ENCODE results near the gene SUMO4. TPM values are rescaled to one million over a fixed set of nuclear protein-coding genes. Genes with fewer than 3 reads are reported as not detected.

SUMO4 gene
- total RNA-seq, result 1 to 10 TPM in 1 of 2 donors, under 1 TPM in 1; 0.67 to 1.3 TPM

DNA sequence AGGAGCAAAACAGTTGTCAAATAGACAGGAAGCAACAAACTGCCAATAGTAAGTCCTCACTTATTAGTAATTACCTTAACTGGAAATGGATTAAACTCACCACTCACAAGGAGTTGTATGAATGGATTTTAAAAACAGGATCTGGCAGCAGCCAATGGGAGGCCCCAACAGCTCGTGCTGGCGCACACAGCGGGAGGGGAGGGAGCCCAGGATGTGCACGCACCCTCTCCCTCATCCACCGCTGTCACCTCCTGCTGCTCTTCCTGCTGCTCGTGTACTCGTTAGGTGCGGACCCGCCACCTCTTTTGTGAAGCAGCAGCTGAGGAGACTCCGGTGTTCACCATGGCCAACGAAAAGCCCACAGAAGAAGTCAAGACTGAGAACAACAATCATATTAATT lies at the start of gene SUMO4:
Gene SUMO4, plus strand, starts transcription at position 213 of the 400 bp plus-strand sequence. Its CDS starts 130 bp downstream, at position 343.
- no peak for DNase-seq (ENCODE audit: low spot score)
- TF ChIP-seq, protein P1, sequence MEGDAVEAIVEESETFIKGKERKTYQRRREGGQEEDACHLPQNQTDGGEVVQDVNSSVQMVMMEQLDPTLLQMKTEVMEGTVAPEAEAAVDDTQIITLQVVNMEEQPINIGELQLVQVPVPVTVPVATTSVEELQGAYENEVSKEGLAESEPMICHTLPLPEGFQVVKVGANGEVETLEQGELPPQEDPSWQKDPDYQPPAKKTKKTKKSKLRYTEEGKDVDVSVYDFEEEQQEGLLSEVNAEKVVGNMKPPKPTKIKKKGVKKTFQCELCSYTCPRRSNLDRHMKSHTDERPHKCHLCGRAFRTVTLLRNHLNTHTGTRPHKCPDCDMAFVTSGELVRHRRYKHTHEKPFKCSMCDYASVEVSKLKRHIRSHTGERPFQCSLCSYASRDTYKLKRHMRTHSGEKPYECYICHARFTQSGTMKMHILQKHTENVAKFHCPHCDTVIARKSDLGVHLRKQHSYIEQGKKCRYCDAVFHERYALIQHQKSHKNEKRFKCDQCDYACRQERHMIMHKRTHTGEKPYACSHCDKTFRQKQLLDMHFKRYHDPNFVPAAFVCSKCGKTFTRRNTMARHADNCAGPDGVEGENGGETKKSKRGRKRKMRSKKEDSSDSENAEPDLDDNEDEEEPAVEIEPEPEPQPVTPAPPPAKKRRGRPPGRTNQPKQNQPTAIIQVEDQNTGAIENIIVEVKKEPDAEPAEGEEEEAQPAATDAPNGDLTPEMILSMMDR (IDR thresholded peaks at IDR 0.05), result no peak
- H3K36me3 ChIP-seq, result peaks cover 41% of the 10 kb centered on the region
- H3K4me1 ChIP-seq, result no peaks in the 10 kb centered on the region
- H3K9me3 ChIP-seq, result no peaks in the 10 kb centered on the region
- no peak within 1 kb of the TSS for H3K27ac ChIP-seq
- H3K4me3 ChIP-seq, result no peak within 1 kb of the TSS
- H3K27me3 ChIP-seq, result no peaks in the 10 kb centered on the region

DNA sequence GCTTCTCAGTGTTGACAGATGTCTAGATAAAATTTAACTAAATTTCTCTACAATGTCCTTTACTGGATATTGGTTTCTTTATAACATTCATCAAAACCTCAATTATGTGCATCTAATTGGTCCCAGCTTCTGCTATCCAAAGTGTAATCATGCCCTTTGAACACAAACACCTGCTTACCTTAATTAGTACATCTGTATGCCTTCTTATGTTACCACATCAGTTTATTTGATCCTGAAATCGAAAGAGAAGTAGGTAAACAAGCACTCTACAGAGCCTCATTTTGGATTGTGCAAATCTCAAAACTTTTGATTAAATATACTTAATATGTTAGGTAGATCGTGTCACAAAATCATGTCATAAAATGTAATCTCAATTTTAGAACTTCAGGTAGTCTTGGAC lies 46.1 kb upstream of the SUMO4 start:
- DNase-seq (ENCODE audit: low spot score), result no peak
- Histone ChIP-seq H3K27ac (no peak overlapping the region), H3K9me3 (no peaks in the 10 kb centered on the region), H3K36me3 (no peaks in the 10 kb centered on the region), H3K4me1 (no peaks in the 10 kb centered on the region), H3K27me3 (no peaks in the 10 kb centered on the region), H3K4me3 (no peak overlapping the region)
- TF ChIP-seq, protein P1 (IDR thresholded peaks at IDR 0.05), result no peak

DNA sequence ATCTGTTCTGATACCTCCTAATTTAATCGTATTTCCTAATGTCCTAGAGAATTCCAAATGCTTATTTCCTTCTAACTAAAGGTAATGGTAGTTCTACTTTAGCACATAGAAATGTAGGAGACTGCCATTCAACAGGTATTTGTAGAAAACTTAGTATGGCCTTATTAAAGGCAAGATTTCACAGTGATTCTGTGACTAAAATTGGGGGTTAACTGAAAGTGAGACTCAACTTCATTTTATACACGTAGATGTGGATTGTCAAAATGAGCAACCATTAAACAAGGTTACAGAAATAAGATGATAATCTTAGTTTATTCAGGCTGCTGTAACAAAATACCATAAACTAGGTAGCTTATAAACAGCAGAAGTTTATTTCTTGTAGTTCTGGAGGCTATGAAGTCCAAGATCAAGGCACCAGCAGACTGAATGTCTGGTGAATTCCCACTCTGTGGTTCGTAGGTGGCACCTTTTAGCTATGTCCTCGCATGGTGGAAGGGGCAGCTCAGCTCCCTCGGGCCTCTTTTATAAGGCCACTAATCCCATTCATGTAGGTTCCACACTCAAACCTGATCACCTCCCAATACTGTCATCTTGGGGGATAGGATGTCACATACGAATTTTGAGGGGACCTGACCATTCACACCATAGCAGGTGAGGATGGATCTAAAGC lies 43.8 kb upstream of the SUMO4 start:
- H3K27ac ChIP-seq, result no peak overlapping the region
- H3K4me1 ChIP-seq, result no peaks in the 10 kb centered on the region
- no peaks in the 10 kb centered on the region for H3K9me3 ChIP-seq
- no peak for DNase-seq (ENCODE audit: low spot score)
- TF ChIP-seq, protein P1 (IDR thresholded peaks at IDR 0.05), result no peak
- H3K4me3 ChIP-seq, result no peak overlapping the region
- no peaks in the 10 kb centered on the region for H3K36me3 ChIP-seq
- H3K27me3 ChIP-seq, result no peaks in the 10 kb centered on the region

DNA sequence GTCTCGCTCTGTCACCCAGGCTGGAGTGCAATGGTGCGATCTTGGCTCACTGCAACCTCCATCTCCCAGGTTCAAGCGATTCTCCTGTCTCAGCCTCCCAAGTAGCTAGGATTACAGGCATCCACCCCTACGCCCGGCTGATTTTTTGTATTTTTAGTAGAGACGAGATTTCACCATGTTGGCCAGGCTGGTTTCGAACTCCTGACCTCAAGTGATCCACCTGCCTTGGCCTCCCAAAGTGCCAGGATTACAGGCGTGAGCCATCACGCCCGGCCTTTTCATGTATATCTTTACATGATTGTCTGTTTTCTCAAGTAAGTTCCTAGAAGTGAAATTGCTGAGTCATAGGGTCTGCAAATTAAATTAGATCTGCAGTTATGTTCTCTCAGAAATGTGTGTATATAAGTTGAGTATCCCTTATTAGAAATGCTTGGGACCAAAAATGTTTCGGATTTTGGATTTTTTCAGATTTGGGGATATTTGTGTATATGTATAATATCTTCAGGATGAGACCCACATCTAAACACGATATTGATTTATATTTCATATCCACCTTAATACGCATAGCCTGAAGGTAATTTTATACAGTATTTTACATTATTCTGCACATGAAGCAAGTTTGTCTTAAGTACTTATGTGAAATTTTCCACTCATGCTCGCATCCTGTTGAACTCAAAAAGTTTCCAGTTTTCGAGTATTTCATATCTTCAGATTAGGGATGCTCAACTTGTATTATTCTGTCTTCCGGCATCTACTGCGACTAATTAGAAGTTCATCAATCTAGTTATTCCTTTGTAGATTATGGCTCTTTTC lies 42.1 kb upstream of the SUMO4 start:
- H3K9me3 ChIP-seq, result no peaks in the 10 kb centered on the region
- DNase-seq (ENCODE audit: low spot score), result no peak
- TF ChIP-seq, protein P1 (IDR thresholded peaks at IDR 0.05), result no peak
- H3K27me3 ChIP-seq, result no peaks in the 10 kb centered on the region
- H3K36me3 ChIP-seq, result no peaks in the 10 kb centered on the region
- no peak overlapping the region for H3K4me3 ChIP-seq
- H3K4me1 ChIP-seq, result no peaks in the 10 kb centered on the region
- no peak overlapping the region for H3K27ac ChIP-seq

DNA sequence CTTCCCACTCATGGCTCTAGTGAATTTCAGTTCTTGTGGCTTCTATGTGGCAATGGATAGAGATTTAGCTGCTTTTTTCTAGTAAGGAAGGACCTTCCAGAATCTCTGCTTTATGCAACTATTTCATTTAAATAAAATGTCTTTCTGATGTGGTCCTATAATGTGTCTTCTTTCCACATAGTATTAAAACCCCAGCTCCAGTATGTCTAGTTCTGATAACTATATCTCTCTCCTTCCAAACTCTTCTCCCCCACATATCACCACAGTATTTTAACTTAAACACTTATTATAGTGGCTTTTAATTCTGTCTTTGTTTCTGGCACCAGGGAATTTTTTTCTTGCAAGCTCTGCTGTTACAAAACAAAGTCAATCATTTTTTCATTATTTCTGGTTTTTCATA lies 40.6 kb upstream of the SUMO4 start:
- TF ChIP-seq, protein P1 (IDR thresholded peaks at IDR 0.05), result no peak

More for the DNA sequence above, 40.6 kb upstream of the SUMO4 start:
- Histone ChIP-seq H3K27ac (no peak overlapping the region), H3K4me3 (no peak overlapping the region), H3K9me3 (no peaks in the 10 kb centered on the region), H3K36me3 (no peaks in the 10 kb centered on the region), H3K4me1 (peaks cover 0 to 8% of the 10 kb centered on the region in 2 donors), H3K27me3 (no peaks in the 10 kb centered on the region)
- no peak for DNase-seq (ENCODE audit: low spot score)

All from right atrium auricular region (tissue), 2 donors.